Measurements from ENCODE around the gene TOX3. TPM values are rescaled to one million over a fixed set of nuclear protein-coding genes. Genes with fewer than 3 reads are reported as not detected.

The TOX3 gene
- total RNA-seq, 1 donor from 2014 or later: not detected

- intact Hi-C loops (cut with micrococcal nuclease): no loop called here
- DNase-seq: no peak
- no peak for ATAC-seq
Observed at GRCh38 chr16:52498328-52499059, 48.4 kb downstream of the TOX3 start.

GRCh38 chr16:52497067-52497816 is 49.7 kb downstream of the TOX3 start:
- DNase-seq: no peak
- intact Hi-C loops (cut with micrococcal nuclease): no loop called here
- no peak for ATAC-seq

DNA sequence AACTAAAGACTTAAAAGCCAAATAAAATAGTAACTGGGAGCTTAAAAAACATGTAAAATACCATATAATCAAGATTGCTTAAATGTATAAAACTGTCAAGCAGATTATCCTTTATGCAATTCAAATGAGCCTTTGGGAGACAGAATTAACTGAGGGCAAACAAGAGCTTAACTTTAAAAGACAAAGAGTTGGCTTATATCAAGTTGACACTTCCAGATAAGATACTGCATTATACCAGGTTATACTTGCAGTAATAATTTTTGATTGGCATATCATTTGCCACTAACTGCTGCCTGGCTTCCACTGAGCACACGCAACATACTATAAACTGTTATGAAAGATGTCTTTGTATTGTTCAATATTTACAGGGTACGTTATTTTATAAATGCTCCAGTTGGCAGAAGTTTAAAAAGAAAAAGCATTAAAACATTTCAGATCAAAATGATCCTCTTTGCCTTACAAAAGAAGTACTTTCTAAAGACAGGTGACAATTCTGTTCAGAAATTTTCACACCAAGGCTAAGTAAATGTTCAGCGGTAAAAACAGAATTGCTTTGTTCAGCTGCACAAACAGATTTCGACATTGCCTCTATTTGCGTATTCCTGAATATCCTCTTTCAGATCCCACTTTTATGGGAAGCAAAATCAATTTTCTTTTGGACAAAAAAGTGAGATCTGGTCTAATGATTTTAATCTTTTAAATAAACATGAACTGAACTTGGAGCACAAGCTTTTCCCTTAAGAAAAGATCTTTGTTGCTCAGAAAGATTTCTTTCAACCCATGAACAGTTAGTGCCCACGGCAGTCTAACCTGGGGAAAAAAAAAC is 50.7 kb downstream of the TOX3 start:
- DNase-seq (no peak), ATAC-seq (no peak)
- intact Hi-C loops (cut with micrococcal nuclease): no loop called here

DNA sequence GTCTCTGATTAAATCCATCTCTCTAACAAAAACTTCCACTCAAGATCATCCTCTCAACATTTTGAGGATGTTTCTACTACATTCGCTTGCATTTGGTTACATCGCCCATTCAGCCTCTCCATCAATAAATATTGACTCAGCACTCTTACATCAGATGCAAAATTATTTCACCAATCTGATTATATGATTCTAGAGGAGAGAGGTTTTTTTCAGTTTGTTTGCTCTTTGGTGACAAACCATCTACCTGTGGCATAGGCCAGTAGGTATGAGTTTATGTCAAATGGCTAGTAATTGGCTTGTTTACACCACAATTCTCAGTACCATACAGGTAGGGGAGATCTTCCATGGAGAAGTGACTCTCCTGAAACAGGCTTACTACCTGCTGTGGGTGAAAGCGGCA is 52.3 kb downstream of the TOX3 start:
- DNase-seq (no peak), ATAC-seq (no peak)
- intact Hi-C loops (cut with micrococcal nuclease): no loop called here

DNA sequence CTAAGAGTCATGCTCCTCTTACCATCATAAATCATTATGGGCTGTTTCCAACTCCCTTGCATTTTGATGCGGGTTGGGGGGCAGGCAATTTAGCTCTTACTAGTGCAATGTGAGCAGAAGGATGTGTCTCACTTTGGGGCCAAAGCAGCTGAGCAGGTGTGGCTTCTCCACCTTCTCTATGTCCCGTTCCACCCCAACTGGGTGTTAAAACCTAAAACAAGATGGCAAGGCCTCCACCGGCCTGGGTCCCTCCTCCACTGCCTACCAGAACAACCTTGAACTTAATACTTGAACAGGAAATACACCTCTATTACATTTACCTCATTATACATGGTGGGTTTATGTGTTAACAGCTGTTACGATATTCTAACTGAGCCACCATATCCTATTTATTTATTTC is 52.8 kb downstream of the TOX3 start:
- no peak for ATAC-seq
- intact Hi-C loops (cut with micrococcal nuclease): no loop called here
- DNase-seq: no peak

DNA sequence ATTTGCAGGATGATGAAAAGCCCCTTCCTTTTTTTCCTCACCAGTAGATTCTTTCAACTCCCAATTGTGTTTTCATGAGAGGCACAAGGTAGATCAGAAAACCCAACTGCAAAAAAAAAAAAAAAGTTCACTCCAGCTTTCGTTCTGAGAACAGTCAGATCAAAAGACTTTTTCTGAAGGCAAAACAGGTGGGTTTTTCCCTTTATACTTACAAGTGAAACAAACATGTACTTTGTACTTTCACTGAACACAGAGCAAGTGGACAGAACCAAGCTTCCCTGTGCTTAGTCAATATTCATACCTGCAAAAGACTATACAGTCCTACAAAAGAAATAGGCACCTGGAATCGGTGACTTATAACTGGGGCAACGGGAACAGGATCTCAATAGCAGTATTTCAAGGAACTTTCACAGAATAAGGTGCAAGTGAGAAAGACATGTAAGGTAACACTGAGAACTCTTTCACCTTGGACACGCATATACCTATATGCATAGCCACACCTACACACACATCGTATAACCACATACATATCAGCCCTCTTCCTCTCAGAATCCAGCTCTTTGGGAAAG is 54.1 kb downstream of the TOX3 start:
- DNase-seq (no peak), ATAC-seq (no peak)
- intact Hi-C loops (cut with micrococcal nuclease): no loop called here

DNA sequence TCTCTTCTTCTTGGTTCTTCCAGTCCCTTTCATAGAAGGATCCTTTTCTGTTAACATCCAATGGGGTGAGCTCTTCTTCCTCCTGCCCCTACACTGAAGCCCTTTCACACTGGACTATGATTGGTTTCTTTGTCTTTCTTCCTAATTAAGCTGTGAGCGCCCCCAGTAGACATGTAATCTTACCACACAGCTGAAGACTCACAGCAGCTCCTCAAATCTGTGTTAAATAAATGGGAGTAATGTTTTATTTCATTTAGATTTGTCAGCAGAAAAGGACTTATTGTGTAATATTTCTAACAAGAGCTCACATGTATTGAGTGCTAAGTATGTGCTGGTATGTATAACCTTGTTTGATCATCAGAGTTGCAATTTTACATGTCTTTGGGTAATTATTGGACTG is 55.7 kb downstream of the TOX3 start:
- DNase-seq: no peak
- intact Hi-C loops (cut with micrococcal nuclease): no loop called here
- ATAC-seq: no peak

- ATAC-seq (no peak), DNase-seq (no peak)
- intact Hi-C loops (cut with micrococcal nuclease): no loop called here
Observed at GRCh38 chr16:52489894-52490293, 57.0 kb downstream of the TOX3 start.

GRCh38 chr16:52488837-52489289 is 58.1 kb downstream of the TOX3 start:
- intact Hi-C loops (cut with micrococcal nuclease): no loop called here
- ATAC-seq: no peak
- DNase-seq: no peak

DNA sequence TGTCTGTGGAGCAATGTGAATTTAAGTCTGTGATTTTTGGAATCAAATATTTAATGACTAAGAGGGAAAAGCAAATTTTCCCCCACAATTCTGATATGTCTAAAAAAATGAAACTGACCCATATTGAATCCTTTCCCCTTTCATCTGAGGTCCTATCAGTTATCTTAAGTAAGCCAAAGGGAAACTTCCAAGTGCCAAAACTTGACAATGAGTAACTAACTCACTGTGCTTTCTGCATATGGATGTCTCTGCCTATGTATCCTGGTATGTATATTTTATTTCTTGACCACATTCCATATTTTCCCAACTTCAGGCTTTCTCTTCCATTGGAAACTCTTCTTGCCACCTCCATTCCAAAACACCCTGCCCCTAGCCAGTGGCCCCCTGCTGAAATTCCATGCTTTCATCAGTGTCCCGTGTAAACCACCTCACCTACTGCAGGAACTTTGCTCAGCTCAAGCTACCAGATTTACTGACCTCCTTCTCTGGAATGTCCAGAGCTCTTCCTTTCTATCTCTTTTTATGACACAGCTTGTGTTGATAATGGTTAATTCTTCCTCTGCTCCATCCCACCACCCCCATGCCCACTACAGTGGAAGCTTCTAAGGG is 59.0 kb downstream of the TOX3 start:
- ATAC-seq: no peak
- intact Hi-C loops (cut with micrococcal nuclease): no loop called here
- DNase-seq: no peak

- intact Hi-C loops (cut with micrococcal nuclease): no loop called here
- DNase-seq: no peak
- no peak for ATAC-seq
Observed at GRCh38 chr16:52480237-52480636, 66.7 kb downstream of the TOX3 start.

GRCh38 chr16:52476111-52476510 is 70.8 kb downstream of the TOX3 start:
- DNase-seq: no peak
- intact Hi-C loops (cut with micrococcal nuclease): no loop called here
- ATAC-seq: no peak

DNA sequence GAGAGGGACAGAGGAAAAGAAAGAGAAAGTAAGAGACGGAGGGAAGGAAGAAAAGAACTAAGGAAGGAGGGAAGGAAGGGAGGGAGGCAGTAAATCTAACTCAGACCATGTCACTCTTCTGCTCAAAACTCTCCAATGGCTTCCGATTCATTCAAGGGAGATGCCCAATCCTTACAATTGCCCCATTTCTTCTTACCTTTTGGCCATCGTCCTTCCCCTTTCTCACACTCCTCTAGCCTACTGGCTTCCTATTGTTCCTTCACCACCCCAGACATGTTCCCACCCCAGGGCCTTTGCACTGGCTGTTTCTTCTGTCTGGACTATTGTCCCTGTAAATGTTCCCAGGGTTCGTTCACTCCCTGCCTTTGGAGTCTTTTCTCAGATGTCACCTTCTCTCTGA is 72.3 kb downstream of the TOX3 start:
- DNase-seq (no peak), ATAC-seq (no peak)
- intact Hi-C loops (cut with micrococcal nuclease): no loop called here

- DNase-seq: no peak
- no peak for ATAC-seq
- intact Hi-C loops (cut with micrococcal nuclease): no loop called here
Observed at GRCh38 chr16:52473096-52473495, 73.8 kb downstream of the TOX3 start.

DNA sequence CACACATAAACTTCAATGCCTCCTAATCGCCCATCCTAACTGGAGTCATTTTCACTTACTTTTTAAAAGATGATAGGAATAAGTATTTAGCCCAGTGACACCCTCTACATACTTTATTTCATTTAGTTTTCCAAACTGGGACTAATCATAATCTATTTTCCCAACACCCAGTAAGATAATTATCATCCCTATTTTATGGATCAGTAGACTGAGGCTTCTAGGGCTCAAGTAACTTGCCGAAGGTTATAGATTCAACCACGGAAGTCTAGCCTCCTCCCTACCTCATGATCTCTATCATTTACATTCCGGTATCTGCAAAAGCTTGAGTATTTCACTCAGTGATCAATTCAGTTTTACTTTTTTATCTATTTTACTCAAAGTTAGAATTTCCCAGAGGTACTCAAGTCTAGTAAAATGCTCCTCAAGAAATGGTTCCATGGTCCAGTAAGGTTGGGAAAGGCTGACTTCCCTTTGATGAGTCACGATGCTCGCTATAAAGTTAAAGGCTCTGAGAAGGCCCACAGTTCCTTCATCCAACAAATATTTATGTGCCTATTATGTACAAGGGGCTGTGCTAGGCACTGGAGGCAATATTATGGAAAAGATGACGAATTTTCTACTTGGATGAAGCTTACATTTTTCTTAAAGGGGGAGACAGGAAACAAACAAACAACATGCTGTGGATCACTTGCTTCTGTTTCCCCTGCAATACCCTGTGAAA is 75.1 kb downstream of the TOX3 start:
- intact Hi-C loops (cut with micrococcal nuclease): no loop called here
- no peak for ATAC-seq
- no peak for DNase-seq

DNA sequence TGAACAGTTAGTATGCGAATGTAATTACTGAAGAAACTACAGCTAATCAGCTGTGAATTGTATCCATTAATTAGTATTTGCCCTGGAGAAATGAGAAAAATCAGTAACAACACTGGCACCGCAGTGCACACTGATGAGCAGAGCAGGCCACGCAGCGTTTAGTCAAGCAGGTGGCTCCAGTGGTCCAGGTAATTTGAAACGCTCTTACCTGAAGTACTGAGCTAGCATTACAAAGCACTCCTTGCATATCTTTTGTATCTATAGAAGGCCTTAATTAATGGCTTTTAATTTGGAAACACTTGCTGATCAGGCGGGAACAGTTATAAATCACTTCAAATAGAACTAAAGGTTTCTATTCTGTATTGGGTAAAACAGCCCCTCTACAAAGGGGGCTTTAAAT is 76.4 kb downstream of the TOX3 start:
- DNase-seq (no peak), ATAC-seq (no peak)
- intact Hi-C loops (cut with micrococcal nuclease): no loop called here

GRCh38 chr16:52469775-52470174 is 77.2 kb downstream of the TOX3 start:
- no peak for ATAC-seq
- no peak for DNase-seq
- intact Hi-C loops (cut with micrococcal nuclease): no loop called here

- intact Hi-C loops (cut with micrococcal nuclease): no loop called here
- ATAC-seq (no peak), DNase-seq (no peak)
Observed at GRCh38 chr16:52469091-52469490, 77.9 kb downstream of the TOX3 start.

DNA sequence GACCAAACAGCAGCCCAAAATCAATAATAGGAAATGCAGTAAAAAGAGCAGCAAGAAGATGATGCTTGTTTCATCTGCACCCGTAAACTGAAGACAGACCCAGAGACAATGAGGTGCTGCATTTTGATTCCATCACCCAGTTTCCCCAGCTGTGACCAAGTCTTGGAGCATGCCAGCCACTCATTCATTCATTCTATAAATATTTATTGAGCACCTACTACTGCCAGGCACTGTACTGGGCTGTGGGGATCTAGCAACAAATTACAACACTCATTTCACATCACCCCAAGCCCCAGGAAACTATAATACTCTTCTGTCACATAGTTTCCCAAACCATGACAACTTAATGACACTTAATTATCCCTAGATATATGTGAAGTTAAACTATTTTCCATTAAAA is 79.2 kb downstream of the TOX3 start:
- intact Hi-C loops (cut with micrococcal nuclease): no loop called here
- no peak for DNase-seq
- ATAC-seq: no peak

Measured in left ventricle myocardium superior (tissue), 1 donor.